GM18870 (cell line): ENCODE data around the gene ABCC4.
A peak's percentile ranks its signal among the peaks of the same experiment; 100 is the strongest.
"Not testable (repeated sequence)": the region's sequence is repeated elsewhere in the genome, so short reads cannot be mapped to it uniquely, and the experiment has no call there.

Experiments used
- ATAC-seq: cut with Tn5 transposase; IDR thresholded peaks from one replicate; pipeline ENCODE4 v1.9.1; 2021; ENCODE audit warnings: moderate library complexity; ENCODE audit not compliant: unreplicated experiment

ABCC4 gene

GRCh38 chr13:95174517-95174916, 126.7 kb downstream of the ABCC4 start:
- ATAC-seq, result no peak

DNA sequence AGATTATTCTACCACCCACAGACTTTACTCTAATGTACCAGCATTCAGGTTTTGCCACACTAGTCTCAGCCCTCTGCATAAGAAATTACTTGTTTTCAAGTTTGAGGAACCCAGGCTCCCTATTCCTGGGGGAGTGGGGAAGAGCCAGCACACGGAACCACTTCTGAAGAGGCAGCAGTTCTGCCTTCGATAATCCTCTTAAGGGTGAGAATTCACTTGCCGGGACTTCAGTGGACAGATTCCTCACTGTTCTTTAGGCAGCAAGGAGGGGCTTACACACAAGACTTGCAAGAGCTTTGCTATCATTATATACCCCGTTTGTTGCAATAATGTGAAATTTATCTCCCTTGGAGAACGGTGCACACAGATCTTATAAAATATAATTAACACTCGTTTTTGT, 133.1 kb downstream of the ABCC4 start:
- ATAC-seq, result no peak

- not testable (repeated sequence) for ATAC-seq
Observed at GRCh38 chr13:95167003-95167402, 134.2 kb downstream of the ABCC4 start.

GRCh38 chr13:95164830-95165229, 136.4 kb downstream of the ABCC4 start:
- no peak for ATAC-seq

GRCh38 chr13:95160112-95160906, 140.9 kb downstream of the ABCC4 start:
- ATAC-seq, result no peak

DNA sequence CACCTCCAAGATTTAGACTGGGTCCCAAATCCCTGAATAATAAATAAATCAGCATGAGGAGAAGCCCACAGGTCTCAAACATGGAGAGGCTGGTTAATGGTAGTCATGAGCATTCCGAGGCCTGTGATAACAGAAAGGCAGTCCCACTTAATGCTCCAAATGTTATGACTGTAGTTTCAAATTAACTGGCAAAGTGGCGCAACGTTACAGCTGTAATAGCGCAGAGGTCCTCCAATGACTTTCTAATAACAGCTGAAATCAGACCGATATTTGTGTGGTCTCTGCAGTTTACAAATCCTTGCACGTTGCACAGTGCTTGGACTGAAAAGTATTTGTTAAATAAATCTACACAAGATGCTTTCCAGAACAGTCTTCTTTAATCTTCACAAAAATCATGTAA, 141.8 kb downstream of the ABCC4 start:
- no peak for ATAC-seq

- no peak for ATAC-seq
Observed at GRCh38 chr13:95156208-95156607, 145.0 kb downstream of the ABCC4 start.

- no peak for ATAC-seq
Observed at GRCh38 chr13:95155504-95155903, 145.7 kb downstream of the ABCC4 start.

DNA sequence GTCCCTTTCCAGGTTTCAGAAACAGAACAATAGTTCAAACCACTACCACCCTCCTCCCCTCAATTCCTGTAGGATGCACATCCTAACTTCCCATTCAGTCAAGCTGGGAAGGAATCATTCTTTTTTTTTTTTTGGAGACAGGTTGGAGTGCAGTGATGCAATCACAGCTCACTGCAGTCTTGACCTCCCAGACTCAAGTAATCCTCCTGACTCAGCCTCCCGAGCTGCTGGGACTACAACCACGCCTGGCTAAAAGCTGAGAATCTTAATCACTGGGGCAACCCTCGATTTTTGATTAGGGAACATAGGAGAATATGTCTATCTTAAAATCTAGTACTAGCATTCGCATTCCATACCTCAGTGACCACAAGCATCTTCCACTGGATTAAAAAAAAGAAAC, 146.2 kb downstream of the ABCC4 start:
- ATAC-seq, result no peak

DNA sequence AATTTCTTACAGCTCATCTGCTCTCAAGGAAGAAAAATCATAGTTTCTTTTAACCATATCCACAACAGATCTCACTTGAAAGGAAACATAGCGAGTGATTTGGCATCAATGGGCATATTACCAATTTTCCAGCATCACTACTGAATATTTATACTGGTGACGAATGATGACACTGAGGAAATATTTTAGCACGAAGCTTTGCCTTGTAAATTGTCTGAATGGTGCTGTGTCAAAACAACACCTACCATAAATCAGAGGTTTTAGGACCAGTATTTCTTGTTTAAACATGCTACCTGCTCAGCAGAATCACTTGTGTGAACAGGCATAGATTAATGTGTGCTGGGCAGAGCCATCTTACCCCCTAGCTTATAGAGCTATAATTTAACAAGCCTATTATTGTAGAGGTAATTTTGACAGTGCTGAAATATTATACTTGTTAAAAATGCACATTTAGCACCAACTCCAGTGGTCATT, 146.8 kb downstream of the ABCC4 start:
- no peak for ATAC-seq

- ATAC-seq, result no peak
Observed at GRCh38 chr13:95153647-95154412, 147.4 kb downstream of the ABCC4 start.

DNA sequence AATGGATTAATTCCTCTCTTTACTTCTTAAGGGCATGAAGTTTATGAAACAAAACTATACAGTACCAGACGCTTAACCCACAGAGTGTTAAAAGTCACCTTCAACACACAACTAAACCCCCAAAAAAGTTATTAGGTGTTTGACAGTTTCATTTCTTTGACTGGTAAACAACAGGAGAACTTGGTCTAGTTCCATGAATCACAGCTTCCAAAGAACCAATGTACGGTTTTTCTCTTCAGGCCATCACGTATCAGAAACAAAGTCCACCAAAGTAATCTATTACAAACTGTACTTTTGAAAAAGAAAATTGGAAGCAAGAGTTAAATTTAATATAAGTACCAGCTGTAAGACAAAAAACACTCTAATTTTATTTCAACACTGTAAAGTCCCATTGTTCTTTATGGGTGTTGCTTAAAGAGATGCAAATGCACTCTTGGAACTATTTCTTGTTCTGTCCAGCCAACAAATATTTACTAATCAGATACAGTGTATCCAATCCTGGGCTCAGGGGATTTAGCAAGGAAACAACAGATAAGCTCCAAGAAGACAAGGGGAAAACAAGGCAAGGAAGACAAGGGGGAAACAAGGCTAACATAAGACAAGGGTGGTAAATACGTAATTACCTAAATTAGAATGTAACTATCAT, 149.2 kb downstream of the ABCC4 start:
- no peak for ATAC-seq

DNA sequence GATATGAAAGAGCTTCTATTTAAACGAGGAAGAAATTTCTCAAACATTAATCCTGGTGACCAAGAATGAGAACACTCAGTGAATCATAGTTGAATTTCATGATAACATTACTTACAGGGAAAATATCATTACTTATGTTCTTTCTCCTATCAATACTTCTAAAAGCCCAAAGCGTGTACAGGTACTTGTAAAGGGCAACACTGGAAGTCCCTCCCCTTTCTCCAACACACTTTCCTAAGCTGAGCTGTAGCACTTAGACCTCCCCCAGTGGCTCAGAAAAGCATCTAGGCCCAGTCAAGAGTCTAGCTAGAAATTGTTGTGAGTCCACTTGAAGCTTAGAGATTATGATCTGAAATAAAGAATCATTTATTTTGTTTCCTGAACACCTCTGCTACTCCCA, 150.7 kb downstream of the ABCC4 start:
- no peak for ATAC-seq

GRCh38 chr13:95146486-95146885, 154.8 kb downstream of the ABCC4 start:
- ATAC-seq, result no peak

DNA sequence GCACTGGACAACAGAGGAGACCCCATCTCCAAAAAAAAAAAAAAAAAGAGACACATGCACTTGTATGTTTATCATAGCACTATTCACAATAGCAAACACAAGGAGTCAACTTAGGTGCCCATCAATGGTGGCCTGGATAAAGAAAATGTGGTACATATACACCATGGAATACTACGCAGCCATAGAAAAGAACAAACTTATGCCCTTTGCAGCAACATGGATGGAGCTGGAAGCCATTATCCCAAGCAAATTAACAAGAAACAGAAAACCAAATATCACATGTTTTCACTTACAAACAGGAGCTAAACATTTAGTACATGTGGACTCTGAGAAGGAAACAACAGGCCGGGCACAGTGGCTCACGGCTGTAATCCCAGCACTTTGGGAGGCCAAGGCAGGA, 155.7 kb downstream of the ABCC4 start:
- ATAC-seq, result no peak

GRCh38 chr13:95140502-95140901, 160.7 kb downstream of the ABCC4 start:
- no peak for ATAC-seq

GRCh38 chr13:95138876-95139585, 162.2 kb downstream of the ABCC4 start:
- no peak for ATAC-seq

DNA sequence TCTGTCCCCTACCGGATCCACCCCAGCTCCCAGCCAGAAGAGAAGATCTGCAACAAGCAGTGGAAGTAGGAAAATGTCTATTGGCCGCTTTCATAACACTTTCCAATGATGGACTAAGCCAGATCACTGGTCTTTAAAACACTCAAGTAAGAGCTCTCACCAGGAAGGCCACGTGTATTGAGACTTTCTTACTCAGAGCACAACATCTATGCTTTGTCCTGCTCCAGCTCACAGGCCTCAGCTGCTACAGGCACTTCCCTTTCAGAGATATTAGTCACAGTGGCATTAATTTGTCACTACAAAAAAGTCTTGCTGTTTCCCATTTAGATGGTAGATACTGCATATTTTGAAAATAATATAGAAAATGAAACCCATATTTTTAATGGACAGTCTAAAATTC, 164.2 kb downstream of the ABCC4 start:
- ATAC-seq, result peak; percentile 95

DNA sequence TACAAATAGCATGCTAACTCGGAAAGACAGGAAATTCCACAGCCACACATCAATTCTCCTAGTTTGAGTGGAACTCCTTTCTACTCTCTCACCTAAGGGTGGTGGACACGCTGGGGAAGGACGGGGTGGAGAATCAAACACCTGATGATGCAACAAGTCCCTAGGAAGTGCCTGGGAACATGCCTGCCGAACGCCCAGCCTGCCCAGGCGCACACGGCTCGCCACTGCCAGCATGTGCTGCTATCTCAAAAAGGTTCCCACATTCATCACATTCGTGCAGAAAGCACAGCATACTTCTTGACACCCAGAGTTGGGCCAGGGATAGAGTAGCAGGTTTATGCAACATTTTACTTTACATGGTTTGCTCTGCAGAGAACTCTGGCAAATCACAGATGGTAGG, 164.6 kb downstream of the ABCC4 start:
- ATAC-seq, result no peak

- no peak for ATAC-seq
Observed at GRCh38 chr13:95133498-95133897, 167.8 kb downstream of the ABCC4 start.

DNA sequence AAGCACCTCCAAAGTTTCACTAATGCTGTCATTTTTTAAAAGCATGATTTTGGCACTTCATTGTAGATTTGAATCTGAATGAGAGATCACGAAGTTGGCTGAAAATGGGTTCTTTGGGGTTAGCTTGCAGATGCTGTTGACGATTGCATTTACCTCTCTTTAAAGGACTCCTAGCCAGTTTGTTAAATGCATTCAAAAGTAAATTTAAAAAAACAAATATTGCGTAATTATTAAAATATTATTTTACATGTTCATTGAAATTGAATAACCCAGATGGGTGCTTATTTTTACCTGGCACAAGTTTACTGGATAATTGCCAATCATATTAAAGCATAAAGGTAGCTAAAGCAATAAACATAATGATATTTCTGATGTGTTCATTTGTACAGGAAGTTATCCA, 172.2 kb downstream of the ABCC4 start:
- ATAC-seq, result no peak
